ENCODE results near the gene GCC2. TPM values are rescaled to one million over a fixed set of nuclear protein-coding genes. Genes with fewer than 3 reads are reported as not detected.

GCC2 gene
- total and polyA plus RNA-seq, 2 donors (not counting 3 experiments of a cell fraction or from before 2014, with no cell fraction given): 4.1 to 38.7 TPM

DNA sequence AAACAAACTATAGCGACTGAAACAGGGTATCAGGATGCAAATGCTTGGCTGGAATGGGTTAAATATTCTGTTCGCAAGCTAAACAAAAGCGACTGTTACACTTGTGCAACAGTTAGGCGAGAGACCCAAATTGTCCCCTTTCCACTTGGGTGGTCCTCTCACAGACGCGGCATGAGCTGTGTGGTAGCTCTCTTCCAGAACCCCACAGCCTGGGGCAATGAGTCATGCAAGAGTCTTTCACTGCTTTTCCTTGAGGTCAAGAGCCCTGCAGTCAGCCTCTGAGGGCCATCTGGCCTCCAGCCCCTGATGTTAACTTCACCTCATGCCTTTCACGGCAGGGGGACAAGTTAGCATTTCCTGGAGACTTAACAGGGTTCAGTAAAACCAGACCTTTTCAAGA, 45.5 kb upstream of the GCC2 start:
- Histone ChIP-seq H3K36me3 (ENCODE audit: control insufficient read depth in 2 of 2, extremely low read depth in 1 of 2, insufficient read depth in 2 of 2, low read length in 2 of 2) (no peaks in the 10 kb centered on the region), H3K9me1 (replicated peaks; ENCODE audit: control insufficient read depth, extremely low read depth, insufficient read depth, low read length) (no peaks in the 10 kb centered on the region), H3K27me3 (ENCODE audit: control insufficient read depth in 2 of 2, insufficient read depth in 2 of 2, low read length in 2 of 2) (peaks cover 0 to 7% of the 10 kb centered on the region in 2 experiments), H3K9ac (replicated peaks; ENCODE audit: extremely low read depth, insufficient read depth, low read length) (no peak overlapping the region), H3K9me3 (replicated peaks; ENCODE audit: control insufficient read depth, insufficient read depth, low read length) (no peaks in the 10 kb centered on the region), H3K4me1 (ENCODE audit: control insufficient read depth, extremely low read depth, insufficient read depth, low read length) (no peaks in the 10 kb centered on the region), H2AFZ (ENCODE audit: low read depth, low read length) (no peak overlapping the region), H3K27ac (ENCODE audit: insufficient read depth, low read depth, low read length) (no peak overlapping the region), H3K4me3 (replicated peaks in 1 of 3; ENCODE audit: insufficient read depth in 1 of 3, low read depth in 1 of 3, low read length in 3 of 3) (no peak overlapping the region), H4K20me1 (replicated peaks; ENCODE audit: control insufficient read depth, extremely low read depth, insufficient read depth, low read length) (no peaks in the 10 kb centered on the region), H3K4me2 (ENCODE audit: insufficient read depth, low read length) (no peak overlapping the region), H3K79me2 (ENCODE audit: control insufficient read depth, insufficient read depth, low read length) (no peaks in the 10 kb centered on the region)
- POLR2A ChIA-PET: no interaction called here
- CTCF ChIA-PET: no interaction called here
- TF ChIP-seq POLR2A (IDR thresholded peaks at IDR 0.05; ENCODE audit: low read depth, low read length) (no peak), FOS (IDR thresholded peaks at IDR 0.05; ENCODE audit: borderline replicate concordance, insufficient read depth, low read length) (no peak), CTCF (IDR thresholded peaks at IDR 0.05; ENCODE audit: extremely low read depth in 1 of 2, insufficient read depth in 1 of 2, low read depth in 1 of 2, low read length in 2 of 2) (no peak), MYC (IDR thresholded peaks at IDR 0.05; ENCODE audit: low read depth, low read length) (no peak), MAX (IDR thresholded peaks at IDR 0.05; ENCODE audit: insufficient read depth, insufficient read length) (no peak), EZH2 (IDR thresholded peaks at IDR 0.05; ENCODE audit: borderline replicate concordance, low read depth, low read length, severe bottlenecking) (no peak), GATA2 (IDR thresholded peaks at IDR 0.05; ENCODE audit: insufficient read depth, insufficient read length, low read depth, low read length) (no peak), JUN (IDR thresholded peaks at IDR 0.05; ENCODE audit: borderline replicate concordance, insufficient read depth, insufficient read length, low read depth) (no peak), POLR2AphosphoS5 (IDR thresholded peaks at IDR 0.05; ENCODE audit: insufficient read depth, low read depth, low read length) (no peak)
- FAIRE-seq (no peak), DNase-seq (ENCODE audit: low read depth, low spot score) (no peak)
- BruUV-seq (replicated peaks): no TSS peak
- intact Hi-C loops (cut with micrococcal nuclease) (no loop called here), dilution Hi-C loops (cut with MboI; ENCODE audit: extremely low pct_ligation_motif_present, low sequenced_read_pairs) (no loop called here)
